Astrocyte (in vitro differentiated cells and primary cell): ENCODE data around the gene LUZP2.

Experiments
- CTCF ChIP-seq: IDR thresholded peaks from 2 replicates; pipeline ENCODE4 v1.5.1; 2011; ENCODE audit warnings: low read depth, mild to moderate bottlenecking, inconsistent platforms, low read length, moderate library complexity; ENCODE audit not compliant: insufficient read depth
- EZH2 ChIP-seq: IDR thresholded peaks from 2 replicates; pipeline ENCODE4 v1.6.1; 2012; ENCODE audit warnings: mild to moderate bottlenecking, low read length, inconsistent platforms; ENCODE audit not compliant: insufficient read depth

GRCh38 chr11:24634606-24635160 is 137.8 kb downstream of the LUZP2 start:
- TF ChIP-seq CTCF (no peak), EZH2 (no peak)
